Measurements from ENCODE around the gene PLD1. TPM values are rescaled to one million over a fixed set of nuclear protein-coding genes. Genes with fewer than 3 reads are reported as not detected.
"Not testable (repeated sequence)": the region's sequence is repeated elsewhere in the genome, so short reads cannot be mapped to it uniquely, and the experiment has no call there.

The PLD1 gene
- total RNA-seq = 15.9 TPM
- long read RNA-seq, partial matches to known transcripts = 0 of 12 reads
- long read RNA-seq, other reads (novel, unspliced or antisense) = 12 of 12 reads

GRCh38 chr3:171809861-171810628, at the start of gene PLD1:
PLD1 (minus strand) TSS chr3:171810483; CDS start chr3:171738051, 72,432 bp downstream.
- peak; percentile 95 for DNase-seq (ENCODE audit: low spot score)

- not testable (repeated sequence) for DNase-seq (ENCODE audit: low spot score)
Measured at GRCh38 chr3:171858770-171859169, 48.5 kb upstream of the PLD1 start.

GRCh38 chr3:171854649-171855305, 44.5 kb upstream of the PLD1 start:
- no peak for DNase-seq (ENCODE audit: low spot score)

- DNase-seq (ENCODE audit: low spot score) = no peak
Measured at GRCh38 chr3:171851660-171852058, 41.4 kb upstream of the PLD1 start.

GRCh38 chr3:171850960-171851659, 40.8 kb upstream of the PLD1 start:
- no peak for DNase-seq (ENCODE audit: low spot score)

- DNase-seq (ENCODE audit: low spot score) = no peak
Measured at GRCh38 chr3:171850320-171850959, 40.2 kb upstream of the PLD1 start.

- DNase-seq (ENCODE audit: low spot score) = no peak
Measured at GRCh38 chr3:171849617-171850319, 39.5 kb upstream of the PLD1 start.

GRCh38 chr3:171847595-171848259, 37.4 kb upstream of the PLD1 start:
- DNase-seq (ENCODE audit: low spot score) = no peak

GRCh38 chr3:171847133-171847532, 36.9 kb upstream of the PLD1 start:
- DNase-seq (ENCODE audit: low spot score) = no peak

- no peak for DNase-seq (ENCODE audit: low spot score)
Measured at GRCh38 chr3:171846597-171846996, 36.3 kb upstream of the PLD1 start.

- DNase-seq (ENCODE audit: low spot score) = no peak
Measured at GRCh38 chr3:171845481-171846284, 35.4 kb upstream of the PLD1 start.

- no peak for DNase-seq (ENCODE audit: low spot score)
Measured at GRCh38 chr3:171844873-171845272, 34.6 kb upstream of the PLD1 start.

- DNase-seq (ENCODE audit: low spot score) = no peak
Measured at GRCh38 chr3:171842864-171843518, 32.7 kb upstream of the PLD1 start, which contains the start of gene TMEM212. TMEM212 (plus strand) TSS chr3:171843349; CDS start chr3:171843384, 35 bp downstream.

GRCh38 chr3:171841620-171842000, 31.3 kb upstream of the PLD1 start:
- no peak for DNase-seq (ENCODE audit: low spot score)

- DNase-seq (ENCODE audit: low spot score) = no peak
Measured at GRCh38 chr3:171840811-171841619, 30.7 kb upstream of the PLD1 start.

- no peak for DNase-seq (ENCODE audit: low spot score)
Measured at GRCh38 chr3:171840445-171840810, 30.1 kb upstream of the PLD1 start.

- no peak for DNase-seq (ENCODE audit: low spot score)
Measured at GRCh38 chr3:171839270-171839669, 29.0 kb upstream of the PLD1 start.

GRCh38 chr3:171838218-171838720, 28.0 kb upstream of the PLD1 start:
- DNase-seq (ENCODE audit: low spot score) = no peak
